GM19395 (cell line): ENCODE results near the gene NEDD9.

Experiments
- ATAC-seq: cut with Tn5 transposase; IDR thresholded peaks from one replicate; pipeline ENCODE4 v1.9.1; 2021; ENCODE audit warnings: mild to moderate bottlenecking, moderate library complexity; ENCODE audit not compliant: unreplicated experiment

Gene NEDD9

GRCh38 chr6:11236076-11236750, 3.7 kb upstream of the NEDD9 start:
- ATAC-seq: no peak

DNA sequence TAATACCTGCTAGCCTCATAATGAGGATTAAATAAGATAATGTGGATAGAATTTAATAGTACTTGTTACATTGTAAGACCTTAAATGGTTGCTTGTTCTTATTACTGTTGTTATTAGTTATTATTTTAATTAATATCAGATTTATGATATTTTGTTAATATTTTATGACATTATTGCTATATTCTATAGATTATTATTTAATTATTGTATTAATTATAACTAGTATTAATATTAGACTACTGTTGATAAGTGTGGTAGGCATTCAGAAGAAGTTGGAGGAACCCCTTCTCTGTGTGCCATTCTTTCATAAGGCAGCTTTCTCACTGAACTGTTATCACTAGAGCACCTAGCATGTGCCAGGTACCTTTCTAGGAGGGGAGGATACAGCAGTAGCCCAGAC, 2.6 kb upstream of the NEDD9 start:
- no peak for ATAC-seq

DNA sequence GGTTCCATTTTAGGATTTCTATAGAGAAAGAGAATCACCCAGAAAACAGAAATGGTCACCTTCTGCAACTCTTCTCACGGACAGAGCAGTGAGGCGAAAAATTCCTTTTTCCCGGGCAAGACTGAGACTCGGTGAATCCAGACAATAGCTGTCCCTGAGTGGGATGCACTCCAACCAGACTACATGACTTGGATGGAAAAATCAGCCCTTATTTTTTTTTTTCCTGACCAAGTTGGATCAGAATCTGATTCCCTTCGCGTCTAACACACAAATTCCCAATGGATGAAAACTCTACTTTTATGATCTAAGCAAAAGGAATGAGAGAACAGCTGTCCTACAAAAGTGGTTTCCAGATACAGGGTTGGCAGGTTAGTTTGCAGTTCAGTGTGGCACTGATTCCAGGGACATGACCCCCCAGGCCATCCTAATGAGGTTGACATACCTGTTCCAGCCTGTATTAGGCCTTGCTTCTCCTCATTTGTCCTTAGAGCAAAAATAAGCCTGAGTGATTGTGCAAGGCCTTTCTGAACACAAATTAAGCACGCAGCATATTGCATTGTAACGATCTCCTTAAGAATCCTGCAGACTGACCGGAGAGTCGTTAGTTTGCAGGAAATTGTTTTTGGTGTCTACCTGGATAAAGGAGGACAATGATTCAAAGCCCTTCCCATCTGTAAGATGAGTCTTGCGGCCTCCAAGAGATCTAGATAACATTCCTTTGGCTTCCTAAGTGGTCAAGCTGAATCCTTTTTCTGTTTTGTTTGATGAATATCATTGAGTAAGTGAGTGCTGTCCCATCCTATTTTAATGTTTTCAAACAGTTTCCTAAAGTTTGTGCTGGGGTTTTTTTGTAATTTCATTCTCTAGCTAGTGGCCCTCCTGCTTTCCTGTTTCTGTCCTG, 1.5 kb upstream of the NEDD9 start:
- no peak for ATAC-seq

- no peak for ATAC-seq
These were observed 530 bp upstream of the NEDD9 start for GRCh38 chr6:11232770-11233626.

DNA sequence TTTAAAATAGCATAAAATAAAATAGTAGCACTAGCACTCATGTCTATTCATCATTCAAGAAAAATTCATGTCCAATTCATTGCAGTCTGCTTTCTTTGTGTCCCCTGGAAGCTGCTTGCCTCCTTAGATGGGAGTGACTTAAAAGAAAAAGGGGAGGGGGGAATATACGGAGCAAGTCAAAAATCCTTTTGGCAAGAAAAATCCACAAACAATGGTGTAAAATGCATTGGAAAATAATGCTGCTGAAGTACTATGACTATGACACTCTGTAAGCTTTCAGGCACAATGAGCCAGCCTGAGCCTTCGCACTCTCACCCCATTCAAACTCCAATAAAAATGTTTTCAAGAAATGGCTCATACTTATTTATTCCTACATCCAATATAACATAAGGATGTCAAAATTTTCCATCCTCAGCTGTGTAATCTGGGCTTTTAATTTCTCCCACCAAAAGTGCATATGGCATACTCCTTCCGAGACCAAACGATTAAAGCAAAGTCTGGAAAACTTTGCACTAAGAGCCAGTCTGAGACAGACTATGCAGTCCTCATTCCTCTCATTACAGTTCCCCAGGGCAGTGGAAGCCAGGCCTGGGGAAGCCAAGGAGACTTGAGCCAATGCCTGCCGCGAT, 790 bp downstream of the NEDD9 start:
- no peak for ATAC-seq

- no peak for ATAC-seq
These were observed 1.4 kb downstream of the NEDD9 start for GRCh38 chr6:11231108-11231463.

- ATAC-seq: no peak
These were observed 2.0 kb downstream of the NEDD9 start for GRCh38 chr6:11230158-11231107.

GRCh38 chr6:11229655-11230046, 2.8 kb downstream of the NEDD9 start:
- no peak for ATAC-seq

DNA sequence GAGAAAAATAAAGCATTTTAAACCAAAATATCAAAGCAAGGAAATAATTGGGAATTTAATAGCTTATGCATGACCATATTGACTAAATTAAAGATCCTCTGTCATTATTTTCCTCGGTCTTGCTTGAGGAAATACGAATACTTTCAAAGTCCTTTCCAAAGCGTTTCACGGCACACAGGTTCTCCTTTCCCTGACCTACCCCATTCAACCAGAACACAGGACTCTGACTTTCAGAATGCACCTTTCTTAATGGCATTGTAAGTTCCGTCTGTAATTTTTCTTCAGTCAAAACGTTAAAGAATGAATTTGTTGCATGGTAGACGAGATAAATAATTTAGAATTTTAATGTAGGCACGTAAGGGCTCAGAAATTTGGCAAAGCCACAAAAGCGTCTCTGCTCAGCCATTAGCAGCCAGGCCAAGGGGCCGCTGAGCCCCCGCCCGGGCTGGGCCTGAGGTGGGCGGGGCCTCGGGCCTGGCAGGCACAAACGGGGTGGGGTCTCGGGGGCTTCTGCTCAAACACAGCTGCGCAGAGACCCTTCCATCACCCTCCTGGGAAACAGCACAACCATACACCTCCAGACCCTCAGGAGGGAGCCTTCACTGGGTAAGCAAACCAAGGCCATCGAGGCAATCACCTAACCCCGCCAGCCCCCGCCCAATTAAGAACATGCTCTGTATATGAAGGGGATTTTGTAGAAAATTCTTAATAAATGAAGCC, 3.4 kb downstream of the NEDD9 start:
- ATAC-seq: no peak

- ATAC-seq: no peak
These were observed 4.8 kb downstream of the NEDD9 start for GRCh38 chr6:11227698-11228097.

DNA sequence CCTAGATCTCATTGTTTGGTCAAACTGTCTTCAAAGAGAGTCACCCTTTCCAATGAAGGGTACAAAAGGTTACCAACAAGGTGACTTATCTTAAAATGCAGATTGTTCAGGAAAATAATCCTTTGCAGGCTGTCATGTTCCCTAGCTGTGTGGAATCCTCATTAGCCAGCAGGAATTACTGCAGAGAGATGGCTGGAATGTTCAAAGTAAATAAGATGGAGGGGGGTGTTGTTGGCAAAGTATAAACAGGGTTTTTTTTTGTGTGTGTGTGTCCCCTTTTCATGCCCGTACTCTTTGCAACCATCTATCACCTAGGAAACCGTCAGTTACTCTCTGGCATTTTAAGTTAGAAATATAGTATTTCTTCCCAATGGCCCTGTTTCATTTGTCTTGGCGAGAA, 6.5 kb downstream of the NEDD9 start:
- ATAC-seq: no peak

GRCh38 chr6:11224966-11225463, 7.5 kb downstream of the NEDD9 start:
- no peak for ATAC-seq

DNA sequence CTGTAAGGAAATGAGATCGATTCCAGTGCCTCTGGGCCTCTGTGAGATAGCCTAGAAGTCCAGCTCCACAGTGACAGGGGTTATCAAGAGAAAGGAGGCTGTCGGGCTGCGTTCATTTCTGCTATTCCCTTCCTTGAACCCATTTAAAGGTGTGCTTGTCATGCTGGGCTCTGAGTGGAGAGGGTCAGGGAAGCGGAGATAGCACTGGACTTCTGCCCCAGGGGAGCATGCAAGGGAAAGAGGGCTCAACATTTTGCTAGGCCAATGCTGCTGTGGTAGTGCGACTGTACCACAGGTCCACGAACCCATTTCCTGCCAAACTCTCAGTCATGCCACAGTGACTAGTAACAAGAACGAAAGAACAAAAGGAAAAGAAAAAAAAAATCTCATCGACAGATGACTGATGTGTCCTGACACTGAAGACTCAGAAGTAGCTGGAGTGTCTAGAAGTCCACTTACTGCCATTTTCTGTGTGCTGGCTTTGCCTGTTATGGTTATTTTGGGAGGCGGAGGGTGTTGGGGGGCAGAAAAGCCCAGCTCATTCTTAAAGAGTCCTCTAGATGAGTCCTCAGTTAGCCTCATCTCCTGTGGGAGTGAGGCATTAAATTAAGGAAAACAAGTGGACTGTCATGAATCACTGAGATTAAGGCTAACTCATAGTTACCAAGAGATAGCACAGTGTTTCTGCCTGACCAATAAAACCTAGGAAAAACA, 8.1 kb downstream of the NEDD9 start:
- peak; percentile 77 for ATAC-seq

DNA sequence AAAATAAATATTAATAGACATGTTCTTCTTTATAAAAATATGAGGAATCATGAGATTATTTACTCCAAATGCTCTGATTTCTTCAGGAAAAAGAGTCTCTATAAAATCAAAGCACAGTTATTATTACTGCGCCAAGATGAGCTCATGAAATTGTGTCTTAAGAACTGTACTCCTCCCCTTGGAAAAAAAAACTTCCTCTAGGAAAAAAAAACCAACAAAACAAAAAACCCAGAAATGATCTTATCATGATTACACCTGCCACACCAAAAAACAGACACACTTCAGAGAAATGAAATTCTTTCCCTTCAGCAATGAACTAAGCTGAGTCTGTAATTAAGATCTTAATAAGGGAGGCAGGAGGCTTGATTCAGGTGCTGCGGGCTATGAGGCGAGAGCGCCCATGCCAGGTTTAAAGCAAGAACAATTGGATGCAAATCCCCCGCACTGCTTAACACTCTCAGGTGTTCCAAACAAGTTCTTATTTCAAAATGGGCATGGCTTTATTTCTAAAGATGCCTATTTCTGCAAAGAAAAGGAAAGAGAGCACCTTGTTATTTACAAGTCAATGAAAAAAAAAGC, 9.1 kb downstream of the NEDD9 start:
- ATAC-seq: no peak

- ATAC-seq: no peak
These were observed 9.8 kb downstream of the NEDD9 start for GRCh38 chr6:11222385-11223277.

- ATAC-seq: no peak
These were observed 10.7 kb downstream of the NEDD9 start for GRCh38 chr6:11221623-11222384.
